Measurements from ENCODE around the gene CTNNA3.

Gene CTNNA3

DNA sequence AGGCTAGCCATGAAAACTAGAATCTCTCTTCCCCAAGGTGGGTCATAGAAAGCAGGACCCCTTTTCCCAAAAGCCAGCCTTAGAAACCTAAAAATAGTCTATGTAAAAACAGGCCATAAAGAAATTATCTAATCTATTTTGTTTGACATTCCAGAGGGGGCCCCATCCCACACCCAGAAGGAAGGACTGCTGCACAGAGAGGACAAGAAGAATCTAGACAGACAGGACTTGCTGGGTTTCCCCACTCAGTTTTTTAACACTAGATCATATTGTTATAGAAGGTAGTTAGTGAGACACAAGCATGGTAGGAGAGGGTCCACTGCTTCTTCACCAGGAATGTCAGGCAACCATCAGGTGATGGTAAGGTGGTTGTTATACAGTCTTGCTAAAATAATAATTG lies 413.1 kb downstream of the CTNNA3 start:
- TF ChIP-seq, protein P1, sequence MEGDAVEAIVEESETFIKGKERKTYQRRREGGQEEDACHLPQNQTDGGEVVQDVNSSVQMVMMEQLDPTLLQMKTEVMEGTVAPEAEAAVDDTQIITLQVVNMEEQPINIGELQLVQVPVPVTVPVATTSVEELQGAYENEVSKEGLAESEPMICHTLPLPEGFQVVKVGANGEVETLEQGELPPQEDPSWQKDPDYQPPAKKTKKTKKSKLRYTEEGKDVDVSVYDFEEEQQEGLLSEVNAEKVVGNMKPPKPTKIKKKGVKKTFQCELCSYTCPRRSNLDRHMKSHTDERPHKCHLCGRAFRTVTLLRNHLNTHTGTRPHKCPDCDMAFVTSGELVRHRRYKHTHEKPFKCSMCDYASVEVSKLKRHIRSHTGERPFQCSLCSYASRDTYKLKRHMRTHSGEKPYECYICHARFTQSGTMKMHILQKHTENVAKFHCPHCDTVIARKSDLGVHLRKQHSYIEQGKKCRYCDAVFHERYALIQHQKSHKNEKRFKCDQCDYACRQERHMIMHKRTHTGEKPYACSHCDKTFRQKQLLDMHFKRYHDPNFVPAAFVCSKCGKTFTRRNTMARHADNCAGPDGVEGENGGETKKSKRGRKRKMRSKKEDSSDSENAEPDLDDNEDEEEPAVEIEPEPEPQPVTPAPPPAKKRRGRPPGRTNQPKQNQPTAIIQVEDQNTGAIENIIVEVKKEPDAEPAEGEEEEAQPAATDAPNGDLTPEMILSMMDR (IDR thresholded peaks at IDR 0.05; ENCODE audit: low read depth, low read length) = no peak
- DNase-seq (ENCODE audit: low read depth, low spot score) = no peak
- no peak overlapping the region for H3K4me3 ChIP-seq (ENCODE audit: low read depth, low read length)
- in situ Hi-C loops (cut with HindIII; ENCODE audit: low sequenced_read_pairs) = no loop called here

DNA sequence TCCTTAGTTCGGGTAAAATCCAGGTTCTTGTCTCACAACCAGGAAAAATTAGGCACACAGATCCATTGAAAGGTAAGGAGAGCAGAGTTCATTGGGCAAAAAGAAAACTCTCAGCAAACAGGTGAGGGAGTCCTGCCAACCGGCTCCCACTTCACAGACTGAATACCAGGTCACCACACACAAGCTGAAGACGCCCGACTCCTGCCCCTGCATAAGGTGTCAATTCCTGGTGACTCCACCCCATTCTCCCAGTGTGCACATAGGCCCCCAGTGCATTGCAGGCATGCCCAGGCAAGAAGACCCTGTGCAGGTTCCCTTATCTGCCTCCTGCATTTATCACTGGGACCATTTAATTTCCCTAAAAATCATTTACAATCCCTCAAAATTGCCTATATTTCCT lies 415.6 kb downstream of the CTNNA3 start:
- TF ChIP-seq, protein P1 (IDR thresholded peaks at IDR 0.05; ENCODE audit: low read depth, low read length) = no peak
- in situ Hi-C loops (cut with HindIII; ENCODE audit: low sequenced_read_pairs) = no loop called here
- no peak for DNase-seq (ENCODE audit: low read depth, low spot score)
- H3K4me3 ChIP-seq (ENCODE audit: low read depth, low read length) = no peak overlapping the region

DNA sequence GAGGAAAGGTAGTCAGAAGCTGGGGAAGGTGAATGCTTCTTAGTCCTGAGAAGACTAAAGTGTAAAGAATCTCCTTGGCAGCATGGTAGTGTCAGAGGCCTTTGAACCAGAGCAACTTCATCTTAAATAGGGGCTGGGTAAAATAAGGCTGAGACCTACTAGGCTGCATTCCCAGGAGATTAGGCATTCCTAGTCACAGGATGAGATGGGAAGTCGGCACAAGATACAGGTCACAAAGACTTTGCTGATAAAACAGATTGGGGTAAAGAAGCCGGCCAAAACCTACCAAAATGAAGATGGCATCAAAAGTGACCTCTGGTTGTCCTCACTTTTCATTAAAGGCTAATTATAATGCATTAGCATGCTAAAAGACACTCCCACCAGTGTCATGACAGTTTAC lies 418.6 kb downstream of the CTNNA3 start:
- no peak for DNase-seq (ENCODE audit: low read depth, low spot score)
- TF ChIP-seq, protein P1 (IDR thresholded peaks at IDR 0.05; ENCODE audit: low read depth, low read length) = no peak
- in situ Hi-C loops (cut with HindIII; ENCODE audit: low sequenced_read_pairs) = no loop called here
- H3K4me3 ChIP-seq (ENCODE audit: low read depth, low read length) = no peak overlapping the region

- no peak for DNase-seq (ENCODE audit: low read depth, low spot score)
- in situ Hi-C loops (cut with HindIII; ENCODE audit: low sequenced_read_pairs) = no loop called here
- H3K4me3 ChIP-seq (ENCODE audit: low read depth, low read length) = no peak overlapping the region
- TF ChIP-seq, protein P1 (IDR thresholded peaks at IDR 0.05; ENCODE audit: low read depth, low read length) = no peak
These were observed 426.2 kb downstream of the CTNNA3 start for GRCh38 chr10:67269828-67270227.

DNA sequence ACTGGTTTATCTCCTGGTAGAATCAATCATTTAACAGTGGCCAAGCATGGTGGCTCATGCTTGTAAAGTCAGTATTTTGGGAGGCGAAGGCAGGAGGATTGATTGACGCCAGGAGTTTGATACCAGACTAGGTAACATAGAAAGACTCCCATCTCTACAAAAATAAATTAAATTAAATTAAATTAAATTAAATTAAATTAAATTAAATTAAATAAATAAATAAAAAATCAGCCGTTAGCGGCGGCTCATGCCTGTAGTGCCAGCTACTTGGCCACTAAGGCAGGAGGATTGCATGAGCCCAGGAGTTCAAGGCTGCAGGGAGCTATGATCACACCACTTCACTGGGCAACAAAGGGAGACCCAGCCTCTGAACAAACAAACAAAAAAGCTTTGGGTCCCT lies 427.8 kb downstream of the CTNNA3 start:
- in situ Hi-C loops (cut with HindIII; ENCODE audit: low sequenced_read_pairs) = no loop called here
- no peak overlapping the region for H3K4me3 ChIP-seq (ENCODE audit: low read depth, low read length)
- DNase-seq (ENCODE audit: low read depth, low spot score) = no peak
- TF ChIP-seq, protein P1 (IDR thresholded peaks at IDR 0.05; ENCODE audit: low read depth, low read length) = no peak

DNA sequence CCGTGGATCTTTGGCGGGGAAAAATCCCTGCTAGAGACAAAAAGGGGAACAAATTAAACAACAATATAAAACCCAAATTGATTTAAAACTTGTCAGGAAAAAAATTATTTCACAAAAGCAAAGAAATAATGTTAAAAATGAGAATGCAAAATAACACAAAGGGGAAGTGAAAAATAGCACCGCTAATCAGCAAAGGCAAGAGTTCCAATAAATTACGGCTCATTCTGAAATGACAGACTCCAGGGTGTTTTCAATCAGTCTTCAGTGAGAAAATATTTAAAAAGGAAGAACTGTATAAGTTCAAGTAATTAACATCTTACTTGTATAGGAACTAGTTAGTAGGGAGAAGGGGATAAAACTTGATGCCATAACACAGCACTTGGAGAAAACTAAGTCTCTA lies 433.3 kb downstream of the CTNNA3 start:
- DNase-seq (ENCODE audit: low read depth, low spot score) = no peak
- in situ Hi-C loops (cut with HindIII; ENCODE audit: low sequenced_read_pairs) = no loop called here
- no peak overlapping the region for H3K4me3 ChIP-seq (ENCODE audit: low read depth, low read length)
- TF ChIP-seq, protein P1 (IDR thresholded peaks at IDR 0.05; ENCODE audit: low read depth, low read length) = no peak

DNA sequence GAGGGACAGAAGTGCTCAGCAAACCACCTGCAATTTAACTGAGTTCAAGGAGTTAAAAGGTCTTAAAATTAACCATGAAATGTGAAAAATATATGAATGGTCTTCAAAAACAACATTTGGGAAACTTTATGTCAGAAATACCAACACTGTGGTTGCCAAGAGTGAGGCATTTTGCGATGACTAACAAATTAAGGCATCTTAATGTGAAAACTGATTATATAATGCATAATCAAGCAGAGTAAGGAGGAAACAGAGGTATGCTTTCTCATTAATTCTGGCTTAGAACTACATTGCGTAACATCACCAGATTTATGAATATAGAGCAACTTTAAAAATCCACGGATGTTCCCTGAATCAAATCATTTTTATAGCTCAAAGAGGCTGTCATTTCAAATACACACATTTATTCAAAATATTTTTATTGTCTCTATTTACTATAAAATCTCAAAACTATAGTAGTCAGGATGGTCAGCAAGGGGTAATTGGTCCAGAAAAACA lies 434.6 kb downstream of the CTNNA3 start:
- no peak for DNase-seq (ENCODE audit: low read depth, low spot score)
- TF ChIP-seq, protein P1 (IDR thresholded peaks at IDR 0.05; ENCODE audit: low read depth, low read length) = no peak
- H3K4me3 ChIP-seq (ENCODE audit: low read depth, low read length) = no peak overlapping the region
- in situ Hi-C loops (cut with HindIII; ENCODE audit: low sequenced_read_pairs) = no loop called here
